GM21515 (cell line): ENCODE measurements around the gene SERPINB1.

Source experiments
- ATAC-seq: cut with Tn5 transposase; IDR thresholded peaks from one replicate; pipeline ENCODE4 v1.9.1; 2021; ENCODE audit not compliant: unreplicated experiment

The SERPINB1 gene

DNA sequence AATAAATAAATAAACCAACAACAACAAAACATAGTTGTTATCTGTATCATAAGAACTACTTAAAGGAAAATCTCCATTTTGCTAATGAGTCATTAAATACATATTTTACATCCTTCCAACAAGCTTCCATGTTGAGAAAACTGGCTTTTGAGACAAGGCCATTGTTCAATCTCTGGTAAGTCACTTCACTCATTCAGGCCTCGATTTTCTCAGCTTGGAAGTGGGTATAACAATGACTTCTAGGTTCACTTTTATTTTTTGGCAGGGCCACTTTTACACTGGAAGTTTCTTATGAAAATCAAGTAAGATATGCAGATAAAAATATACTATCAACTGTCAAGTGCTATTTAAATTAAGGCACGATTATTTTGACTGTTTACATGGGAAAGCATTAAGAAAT is 46.5 kb downstream of the SERPINB1 start:
- ATAC-seq: no peak

DNA sequence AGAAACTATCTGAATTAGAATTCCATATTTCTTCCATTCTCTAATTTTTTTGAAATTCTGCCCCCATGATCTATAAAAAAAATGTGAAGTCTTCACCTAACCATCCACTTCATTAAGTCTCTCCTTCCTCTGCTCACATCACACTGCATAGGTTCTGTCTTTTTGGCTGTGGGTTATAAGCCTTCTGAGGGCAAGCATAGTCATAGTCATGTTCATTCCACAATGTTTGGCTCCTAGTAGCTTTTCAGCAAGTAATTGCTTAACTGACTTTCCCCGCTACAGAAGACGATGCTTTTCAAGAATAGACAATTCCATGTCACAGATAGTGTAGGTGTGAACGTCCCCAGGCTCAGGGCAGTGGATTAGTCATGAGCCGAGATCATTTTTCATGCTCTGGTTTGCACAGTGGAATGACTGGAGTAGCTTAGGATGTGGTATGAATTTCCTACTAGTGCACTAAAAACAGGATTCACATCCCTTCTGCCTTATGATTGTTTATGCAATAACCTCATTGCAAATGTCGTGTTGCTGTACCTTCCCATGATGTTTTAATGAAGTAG is 47.4 kb downstream of the SERPINB1 start:
- no peak for ATAC-seq

DNA sequence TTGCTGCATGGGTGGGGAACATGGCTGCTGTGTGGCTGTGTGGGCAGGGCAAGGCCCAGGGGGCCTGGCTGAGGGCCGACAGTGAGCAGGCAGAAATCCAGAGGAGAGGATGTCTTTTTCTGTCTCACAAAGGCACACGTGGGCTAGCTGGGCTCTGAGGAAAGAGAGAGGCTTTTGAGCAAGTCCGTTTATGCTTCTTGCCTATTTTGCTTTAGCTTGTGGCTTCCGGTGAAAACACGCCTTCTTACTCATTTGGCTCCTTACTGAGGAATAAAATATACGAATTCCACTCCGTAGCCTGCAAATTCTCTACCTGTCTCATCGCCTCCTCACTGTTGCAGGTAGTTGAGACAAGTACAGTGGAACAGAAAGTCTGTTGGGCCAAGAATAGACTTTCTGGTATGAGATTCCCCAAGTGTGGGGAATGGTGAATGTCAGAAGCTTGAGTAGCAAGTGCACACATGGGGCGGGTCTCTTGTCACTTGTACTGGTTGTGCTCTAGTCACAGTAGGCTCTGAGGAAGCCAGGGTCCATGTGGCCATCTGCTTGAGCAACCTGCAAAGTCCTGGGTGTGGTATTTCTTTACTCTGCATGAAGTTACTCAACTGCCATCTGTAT is 48.0 kb downstream of the SERPINB1 start:
- ATAC-seq: no peak

DNA sequence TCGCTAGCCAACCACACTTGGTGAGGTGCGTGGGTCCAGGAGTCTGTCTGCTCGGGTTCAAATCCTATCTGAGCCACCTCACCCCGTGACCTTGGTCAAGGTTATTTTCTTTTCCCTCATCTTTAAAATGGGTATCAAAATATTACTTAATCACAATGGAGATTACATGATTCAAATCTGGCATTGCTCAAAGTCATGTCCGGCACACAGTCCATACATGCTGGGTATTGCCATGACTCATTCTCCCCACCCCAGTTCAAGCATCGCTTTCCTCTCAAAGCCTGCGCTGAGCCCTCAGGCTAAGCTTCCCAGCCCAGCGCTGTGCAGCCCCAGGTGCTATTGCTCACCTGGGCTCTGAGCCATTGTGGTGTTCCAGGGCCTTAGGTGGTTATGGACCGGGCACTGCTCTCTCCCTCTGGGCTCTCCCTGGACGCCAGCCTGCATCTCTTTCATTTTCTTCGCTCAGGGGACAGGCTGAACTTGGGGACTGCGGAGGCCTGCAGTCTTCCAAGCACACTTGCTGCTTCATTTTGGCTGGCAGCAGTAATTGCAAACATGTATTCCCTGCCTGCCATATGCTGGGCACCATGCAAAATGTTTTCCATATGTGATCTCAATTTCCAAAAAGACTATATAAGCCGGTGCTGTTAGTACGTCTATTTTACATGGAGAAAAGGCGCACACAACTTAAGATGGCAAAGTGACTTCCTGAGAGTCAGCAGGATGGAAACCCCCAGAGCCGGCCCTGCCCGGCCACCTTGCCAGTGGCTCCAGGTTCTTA is 49.1 kb downstream of the SERPINB1 start:
- no peak for ATAC-seq

DNA sequence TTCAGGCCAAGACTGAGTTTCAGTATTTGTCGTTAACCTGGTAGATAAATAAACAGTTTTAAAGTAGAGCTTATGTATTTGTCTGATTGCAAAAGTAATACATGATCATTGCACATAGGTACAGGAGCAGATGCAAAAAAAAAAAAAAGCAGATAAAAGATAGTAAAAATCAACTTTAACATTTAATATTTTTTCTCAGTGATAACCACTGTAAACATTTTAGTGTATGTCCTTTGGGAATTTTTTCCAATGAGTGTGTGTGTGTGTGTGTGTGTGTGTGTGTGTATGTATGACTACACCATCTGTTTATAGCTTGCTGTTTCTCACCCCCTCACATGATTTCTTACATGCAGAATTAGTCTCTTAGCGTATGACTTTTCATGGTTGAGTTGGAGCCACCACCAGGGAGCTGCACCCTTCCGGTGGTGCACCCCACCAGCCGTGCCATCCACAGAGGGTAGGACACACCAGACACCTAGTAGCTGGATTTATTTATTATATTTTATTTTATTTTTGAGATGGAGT is 50.2 kb downstream of the SERPINB1 start:
- no peak for ATAC-seq

DNA sequence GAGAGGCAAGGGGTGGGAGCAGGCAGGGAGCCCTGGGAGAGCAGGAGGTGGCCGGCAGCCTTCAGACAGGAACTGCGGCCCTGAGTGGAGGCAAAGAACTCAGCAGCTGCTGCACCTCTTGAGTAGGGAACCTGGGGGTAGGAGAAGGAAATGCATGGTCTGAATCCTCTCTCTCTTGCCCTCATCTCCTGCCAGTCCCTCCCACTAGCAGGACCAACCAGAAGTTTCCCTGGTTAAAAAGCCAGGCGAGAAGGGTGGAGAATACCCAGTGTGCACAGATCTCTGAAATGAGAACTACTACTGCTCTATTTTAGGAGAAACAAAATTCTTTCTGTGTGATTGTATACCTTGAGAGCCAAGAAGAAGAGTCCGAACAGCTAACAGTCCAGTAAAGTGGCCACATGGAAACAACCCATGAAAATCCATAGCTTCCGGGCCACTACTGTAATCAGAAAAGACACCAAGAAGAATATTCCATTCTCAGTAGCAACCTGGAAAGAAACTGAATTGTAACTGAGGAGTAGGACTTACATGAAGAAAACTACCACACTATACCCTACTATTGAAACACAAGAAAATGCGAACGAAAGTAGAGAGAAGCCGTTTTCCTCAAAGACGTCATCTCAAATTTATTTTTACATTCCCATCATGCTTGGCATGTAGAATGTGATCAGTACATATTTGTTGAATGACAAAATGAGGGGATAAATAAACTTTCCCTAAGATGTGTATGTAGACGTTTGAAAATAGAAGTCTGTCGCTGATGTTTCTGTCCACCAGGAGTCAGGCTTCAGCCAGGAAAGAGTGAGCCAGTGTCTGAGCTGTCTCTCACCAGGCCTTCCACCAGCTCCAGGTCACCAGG is 50.8 kb downstream of the SERPINB1 start:
- no peak for ATAC-seq

DNA sequence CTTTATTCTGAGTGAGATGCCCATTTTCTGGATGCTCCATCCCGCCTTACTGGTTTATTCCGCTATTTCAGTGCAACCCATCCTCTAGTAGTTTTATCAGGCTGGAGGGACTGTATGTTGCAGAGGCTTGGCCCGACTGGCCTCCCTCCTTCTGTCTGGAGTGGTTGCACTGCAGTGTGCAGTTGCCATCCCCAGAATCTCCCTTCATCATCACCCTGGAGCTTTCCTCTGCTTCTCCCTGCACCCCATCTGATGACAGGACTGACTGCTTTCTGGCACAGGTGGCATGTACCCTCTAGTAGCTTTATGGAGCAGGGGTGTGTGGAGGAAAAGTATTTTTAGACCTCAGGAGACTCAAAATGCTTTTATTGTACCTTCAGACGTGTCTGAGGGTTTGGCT is 55.4 kb downstream of the SERPINB1 start:
- ATAC-seq: no peak

DNA sequence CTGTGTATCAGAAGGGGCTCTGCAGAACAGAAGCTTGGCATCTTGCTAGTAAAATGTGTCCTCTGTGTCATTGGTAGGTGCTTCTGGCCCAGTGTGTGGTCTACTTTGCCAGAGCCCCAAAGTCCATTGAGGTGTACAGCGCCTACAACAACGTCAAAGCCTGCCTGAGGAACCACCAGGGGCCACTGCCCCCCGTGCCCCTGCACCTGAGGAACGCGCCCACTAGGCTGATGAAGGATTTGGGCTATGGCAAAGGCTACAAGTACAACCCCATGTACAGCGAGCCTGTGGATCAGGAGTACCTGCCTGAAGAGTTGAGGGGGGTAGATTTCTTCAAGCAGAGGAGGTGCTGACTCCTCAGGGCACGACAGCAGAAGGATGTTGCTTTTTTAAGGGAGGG is 56.7 kb downstream of the SERPINB1 start:
- no peak for ATAC-seq

DNA sequence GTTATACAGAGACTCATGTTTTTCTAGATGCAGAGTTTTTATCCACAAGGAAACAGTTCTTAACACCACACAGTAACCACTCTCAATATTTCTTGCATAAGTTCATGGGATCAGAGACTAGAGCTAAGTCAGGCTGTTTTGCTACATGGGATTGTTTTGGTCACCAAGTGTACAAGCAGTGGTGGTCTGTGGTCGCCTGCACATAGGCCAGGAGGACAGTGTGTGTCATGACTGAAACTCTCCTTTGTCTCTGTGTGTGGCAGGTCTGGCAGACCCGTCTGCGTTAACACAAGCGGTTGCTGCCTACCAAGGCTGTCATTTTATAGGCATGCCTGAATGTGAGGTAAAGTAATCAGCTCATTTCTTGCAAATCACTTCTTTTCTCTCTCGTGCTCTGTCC is 57.6 kb downstream of the SERPINB1 start:
- ATAC-seq: no peak

DNA sequence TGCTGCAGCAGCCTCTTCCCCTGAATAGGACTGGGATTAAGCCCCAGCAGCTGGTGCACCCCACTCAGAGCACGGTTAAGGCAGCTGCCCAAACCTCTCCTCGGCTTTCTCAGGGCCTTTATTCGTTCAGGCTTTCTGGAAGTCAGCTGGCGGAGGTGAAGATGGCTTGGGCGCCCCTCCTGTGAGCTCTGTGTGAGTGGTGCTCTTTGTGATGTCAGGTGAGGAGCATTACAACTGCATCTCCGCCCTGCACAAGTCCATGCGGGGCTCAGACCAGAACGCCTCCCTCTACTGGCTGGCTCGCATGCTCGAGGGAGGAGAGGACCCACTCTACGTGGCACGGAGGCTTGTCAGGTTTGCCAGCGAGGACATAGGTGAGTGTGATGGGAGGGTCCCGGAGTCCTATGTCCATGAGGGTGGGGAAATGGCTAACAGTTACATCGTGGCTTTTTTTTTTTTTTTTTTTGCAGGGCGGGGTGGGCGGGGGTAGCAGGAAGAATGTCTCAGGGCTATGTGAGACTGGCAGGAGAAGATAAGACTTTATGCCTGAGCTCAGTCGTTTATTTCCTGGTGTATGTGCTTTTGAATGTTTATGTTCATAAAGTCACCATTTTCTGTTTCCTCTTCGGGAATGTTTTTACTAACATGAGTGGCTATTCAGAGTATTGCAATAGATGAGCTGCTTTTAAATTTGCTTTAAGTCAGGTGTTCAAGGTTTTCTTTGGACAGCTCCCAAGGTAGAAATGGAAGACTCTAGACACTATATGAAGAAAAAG is 58.3 kb downstream of the SERPINB1 start:
- ATAC-seq: no peak

DNA sequence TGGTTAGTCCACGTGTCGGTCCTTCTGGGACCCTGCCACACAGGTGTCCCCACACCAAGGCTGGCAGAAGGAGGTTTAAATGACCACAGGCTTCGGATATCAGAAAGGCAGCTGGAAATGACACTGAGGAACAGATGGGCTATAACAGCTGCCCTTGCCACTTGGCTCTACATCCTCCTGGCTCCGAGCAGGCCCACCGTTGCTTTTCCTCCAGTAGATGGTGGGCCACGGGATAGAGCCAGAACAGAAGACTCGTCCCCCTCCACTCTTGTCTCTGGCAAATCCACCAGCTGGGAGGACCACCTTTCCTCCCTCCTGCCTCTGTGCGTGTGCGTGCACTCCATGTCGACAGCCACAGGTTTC is 58.9 kb downstream of the SERPINB1 start:
- no peak for ATAC-seq

DNA sequence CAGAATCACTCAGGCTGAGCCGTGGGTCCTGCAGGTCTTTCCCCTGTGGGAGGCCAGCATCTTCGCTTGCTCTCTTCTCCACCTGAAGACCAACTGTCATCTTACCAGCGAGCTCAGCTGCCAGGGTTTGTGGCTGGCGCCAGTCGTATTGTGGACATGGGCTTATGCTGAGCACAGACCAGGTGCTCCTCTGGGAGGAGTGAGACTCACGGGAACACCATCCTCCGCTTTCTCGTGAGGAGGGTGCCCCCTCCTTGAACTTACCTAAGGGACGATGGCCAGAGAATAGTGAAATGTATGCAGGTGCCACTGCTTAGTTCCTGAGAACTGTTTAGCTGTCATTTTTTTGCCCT is 59.3 kb downstream of the SERPINB1 start:
- ATAC-seq: no peak
